Tibial nerve (tissue), 3 donors: ENCODE measurements around the gene ABHD12.

Source experiments
- CTCF ChIP-seq, 5 experiments: fragments of 200-600 bp in 3 of 5; fragments of 450-650 bp in 2 of 5; sonication (generic) in 3 of 5; IDR thresholded peaks; one replicate each; pipeline ENCODE4 v1.5.1; 2016 to 2019; ENCODE audit warnings: antibody characterized with exemption in 5 of 5, mild to moderate bottlenecking in 3 of 5, moderate library complexity in 2 of 5
- POLR2A ChIP-seq, 2 donors: fragments of 450-650 bp; IDR thresholded peaks; one replicate each; pipeline ENCODE4 v1.6.1; 2017; ENCODE audit warnings: antibody characterized with exemption in 2 of 2, mild to moderate bottlenecking in 2 of 2, moderate library complexity in 2 of 2

DNA sequence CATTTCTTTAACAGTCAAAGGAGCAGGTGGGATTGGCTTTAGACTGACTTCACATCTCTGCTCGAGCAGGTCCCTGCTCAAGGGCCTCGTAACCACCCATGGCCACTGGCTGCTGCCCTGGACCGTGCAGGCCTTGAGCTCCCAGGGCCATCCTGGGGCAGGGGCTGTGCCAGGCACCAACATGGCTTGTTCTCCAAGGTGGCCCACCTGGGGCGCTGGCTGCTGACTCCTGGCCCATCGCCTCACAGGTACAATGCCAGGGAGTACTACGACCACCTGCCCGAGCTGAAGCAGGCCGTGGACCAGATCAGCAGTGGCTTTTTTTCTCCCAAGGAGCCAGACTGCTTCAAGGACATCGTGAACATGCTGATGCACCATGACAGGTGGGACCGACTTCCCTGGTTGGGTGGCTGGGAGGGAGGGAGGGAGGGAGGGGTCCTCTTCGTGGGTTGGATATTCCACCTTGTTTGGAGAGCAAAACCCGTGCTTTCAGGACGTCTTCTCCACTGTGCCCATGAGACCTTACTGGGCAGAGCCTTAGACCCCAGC is 96.7 kb downstream of the ABHD12 start:
- TF ChIP-seq POLR2A (IDR thresholded peaks at IDR 0.05) (no peak), CTCF (IDR thresholded peaks at IDR 0.05) (no peak)
